Testis (tissue), 2 donors: ENCODE results near the gene ELN.

Experiments
- CTCF ChIP-seq, 3 experiments: fragments of 450-650 bp in 2 of 3; fragments of 200-600 bp in 1 of 3; sonication (generic) in 1 of 3; IDR thresholded peaks; one replicate each; pipeline ENCODE4 v1.5.1; 2016 to 2019; ENCODE audit warnings: antibody characterized with exemption in 3 of 3, mild to moderate bottlenecking in 2 of 3, moderate library complexity in 1 of 3
- POLR2A ChIP-seq: fragments of 450-650 bp; IDR thresholded peaks from one replicate; pipeline ENCODE4 v1.6.1; 2017; ENCODE audit warnings: antibody characterized with exemption, mild to moderate bottlenecking, moderate library complexity

GRCh38 chr7:74097937-74098614 is 70.1 kb downstream of the ELN start:
- TF ChIP-seq CTCF (IDR thresholded peaks at IDR 0.05) = no peak
- TF ChIP-seq POLR2A = no peak
